BE2C (cell line): ENCODE results near the gene SUPT4H1.

Experiments
- DNase-seq: peaks from one replicate; pipeline ENCODE4 v3.0.0-alpha.2; 2020
- H3K27me3 ChIP-seq: fragments of 250-450 bp; sonication (Bioruptor Pico); 2 replicates; pipeline ENCODE4 v1.5.1; 2020; ENCODE audit warnings: mild to moderate bottlenecking
- H3K36me3 ChIP-seq: fragments of 250-450 bp; sonication (Bioruptor Pico); 2 replicates; pipeline ENCODE4 v1.5.1; 2020; ENCODE audit warnings: mild to moderate bottlenecking
- H3K4me1 ChIP-seq: fragments of 250-450 bp; sonication (Bioruptor Pico); 2 replicates; pipeline ENCODE4 v1.5.1; 2020
- H3K4me3 ChIP-seq: 2 replicates; pipeline ENCODE4 v1.5.1; 2011; ENCODE audit warnings: low read depth, low read length
- H3K9me3 ChIP-seq: fragments of 250-450 bp; sonication (Bioruptor Pico); 2 replicates; pipeline ENCODE4 v1.5.1; 2020
- TF ChIP-seq, protein P1 (sequence below): IDR thresholded peaks from 2 replicates; pipeline ENCODE4 v1.5.1; 2012; ENCODE audit warnings: mild to moderate bottlenecking, low read depth, low read length

SUPT4H1 gene

DNA sequence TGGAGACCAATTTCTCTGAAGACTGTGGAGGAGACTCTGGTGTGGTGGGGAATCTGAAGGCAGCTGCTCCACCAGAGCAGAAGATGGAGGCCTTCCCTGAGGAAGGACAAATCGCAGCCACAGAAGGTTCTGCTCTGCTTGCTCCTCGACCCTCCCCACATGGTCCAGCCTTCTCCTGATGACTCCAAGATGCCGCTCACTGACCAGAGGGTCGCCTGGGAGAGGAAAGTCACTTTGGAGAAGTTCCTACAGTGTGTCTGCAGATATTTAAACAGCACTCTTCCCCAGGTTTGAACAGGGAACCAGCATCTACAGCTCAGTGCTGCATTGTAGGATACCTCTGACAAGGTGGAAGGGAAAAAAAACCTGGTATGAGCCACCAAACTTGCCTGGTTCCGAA lies 21.0 kb upstream of the SUPT4H1 start:
- Histone ChIP-seq H3K36me3 (no peaks in the 10 kb centered on the region), H3K4me1 (no peaks in the 10 kb centered on the region), H3K27me3 (peaks cover 49% of the 10 kb centered on the region), H3K9me3 (no peaks in the 10 kb centered on the region), H3K4me3 (no peak overlapping the region)
- no peak for DNase-seq
- TF ChIP-seq, protein P1, sequence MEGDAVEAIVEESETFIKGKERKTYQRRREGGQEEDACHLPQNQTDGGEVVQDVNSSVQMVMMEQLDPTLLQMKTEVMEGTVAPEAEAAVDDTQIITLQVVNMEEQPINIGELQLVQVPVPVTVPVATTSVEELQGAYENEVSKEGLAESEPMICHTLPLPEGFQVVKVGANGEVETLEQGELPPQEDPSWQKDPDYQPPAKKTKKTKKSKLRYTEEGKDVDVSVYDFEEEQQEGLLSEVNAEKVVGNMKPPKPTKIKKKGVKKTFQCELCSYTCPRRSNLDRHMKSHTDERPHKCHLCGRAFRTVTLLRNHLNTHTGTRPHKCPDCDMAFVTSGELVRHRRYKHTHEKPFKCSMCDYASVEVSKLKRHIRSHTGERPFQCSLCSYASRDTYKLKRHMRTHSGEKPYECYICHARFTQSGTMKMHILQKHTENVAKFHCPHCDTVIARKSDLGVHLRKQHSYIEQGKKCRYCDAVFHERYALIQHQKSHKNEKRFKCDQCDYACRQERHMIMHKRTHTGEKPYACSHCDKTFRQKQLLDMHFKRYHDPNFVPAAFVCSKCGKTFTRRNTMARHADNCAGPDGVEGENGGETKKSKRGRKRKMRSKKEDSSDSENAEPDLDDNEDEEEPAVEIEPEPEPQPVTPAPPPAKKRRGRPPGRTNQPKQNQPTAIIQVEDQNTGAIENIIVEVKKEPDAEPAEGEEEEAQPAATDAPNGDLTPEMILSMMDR: no peak

DNA sequence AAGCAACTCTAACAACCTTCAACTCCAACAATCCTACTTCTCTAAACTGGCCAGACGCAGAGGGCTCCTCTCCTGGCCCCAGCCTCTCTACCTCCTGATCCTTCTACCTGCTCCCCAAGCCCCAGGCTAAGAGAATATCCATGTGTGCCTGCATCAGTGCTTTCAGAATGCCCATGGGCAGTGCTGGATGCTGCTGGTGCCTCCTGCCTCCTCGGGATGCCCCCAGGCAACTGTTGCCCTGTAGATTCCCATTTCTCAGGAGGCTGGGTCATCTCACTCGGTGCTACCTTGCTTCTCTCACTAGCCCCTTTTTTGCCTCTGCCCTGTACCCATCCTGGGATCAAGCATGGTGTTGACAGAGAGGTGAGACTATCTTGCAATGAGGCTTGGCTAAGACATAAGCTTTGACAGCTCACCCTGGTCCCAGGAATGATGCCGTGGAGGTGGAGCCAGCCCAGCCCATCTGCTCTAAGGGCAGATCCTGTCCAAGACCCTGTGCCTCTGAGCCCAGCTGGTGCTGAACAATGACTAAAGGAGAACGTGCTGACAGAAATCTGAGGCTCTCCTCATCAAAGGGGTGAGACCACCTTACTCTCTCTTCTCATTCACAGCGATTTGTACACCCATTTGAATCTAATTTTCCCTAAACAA lies 19.4 kb upstream of the SUPT4H1 start:
- Histone ChIP-seq H3K4me1 (no peaks in the 10 kb centered on the region), H3K36me3 (no peaks in the 10 kb centered on the region), H3K4me3 (no peak overlapping the region), H3K9me3 (no peaks in the 10 kb centered on the region), H3K27me3 (peaks cover 46% of the 10 kb centered on the region)
- TF ChIP-seq, protein P1: no peak
- DNase-seq: no peak

DNA sequence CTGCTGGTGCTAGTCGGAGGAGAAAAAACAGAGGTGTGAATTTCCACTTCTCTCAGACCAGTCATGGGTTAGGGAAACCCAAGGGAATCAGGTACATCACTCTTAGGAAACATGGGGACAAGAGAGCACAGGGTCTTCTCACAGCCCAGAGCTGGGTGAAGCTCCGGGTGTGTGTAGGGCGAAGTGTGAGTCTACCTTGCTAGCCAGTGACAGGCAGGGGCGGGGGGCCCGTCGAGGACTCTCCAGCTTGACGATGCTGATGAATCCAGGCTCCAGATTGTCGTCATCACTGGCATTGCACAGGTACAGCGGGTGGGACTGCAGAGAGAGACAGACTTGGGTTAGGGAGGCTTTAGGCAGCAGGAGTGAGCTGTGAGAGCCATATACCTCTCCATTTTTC lies 18.7 kb upstream of the SUPT4H1 start:
- H3K4me3 ChIP-seq: no peak overlapping the region
- TF ChIP-seq, protein P1: no peak
- DNase-seq: no peak
- no peaks in the 10 kb centered on the region for H3K4me1 ChIP-seq
- H3K9me3 ChIP-seq: no peaks in the 10 kb centered on the region
- peaks cover 41% of the 10 kb centered on the region for H3K27me3 ChIP-seq
- no peaks in the 10 kb centered on the region for H3K36me3 ChIP-seq

DNA sequence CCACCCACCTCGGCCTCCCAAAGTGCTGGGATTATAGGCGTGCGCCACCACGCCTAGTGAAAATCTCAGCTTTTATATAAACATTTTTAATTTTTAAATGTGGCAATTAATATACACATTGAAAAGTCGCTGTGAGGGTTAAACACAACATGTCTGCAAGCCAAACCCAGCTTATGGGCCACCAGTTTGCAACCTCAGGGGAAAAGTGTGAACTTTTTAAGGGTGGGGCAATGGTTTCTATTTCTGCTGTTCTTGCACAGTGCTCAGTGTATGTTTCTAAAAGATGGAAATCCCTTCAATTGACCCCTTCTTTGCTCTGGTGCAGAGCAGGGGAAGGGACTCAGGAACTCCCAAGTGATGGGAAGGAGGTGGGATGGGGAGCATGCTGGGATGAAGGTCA lies 18.3 kb upstream of the SUPT4H1 start:
- Histone ChIP-seq H3K27me3 (peaks cover 37% of the 10 kb centered on the region), H3K9me3 (no peaks in the 10 kb centered on the region), H3K36me3 (no peaks in the 10 kb centered on the region), H3K4me3 (no peak overlapping the region), H3K4me1 (no peaks in the 10 kb centered on the region)
- no peak for DNase-seq
- TF ChIP-seq, protein P1: no peak

DNA sequence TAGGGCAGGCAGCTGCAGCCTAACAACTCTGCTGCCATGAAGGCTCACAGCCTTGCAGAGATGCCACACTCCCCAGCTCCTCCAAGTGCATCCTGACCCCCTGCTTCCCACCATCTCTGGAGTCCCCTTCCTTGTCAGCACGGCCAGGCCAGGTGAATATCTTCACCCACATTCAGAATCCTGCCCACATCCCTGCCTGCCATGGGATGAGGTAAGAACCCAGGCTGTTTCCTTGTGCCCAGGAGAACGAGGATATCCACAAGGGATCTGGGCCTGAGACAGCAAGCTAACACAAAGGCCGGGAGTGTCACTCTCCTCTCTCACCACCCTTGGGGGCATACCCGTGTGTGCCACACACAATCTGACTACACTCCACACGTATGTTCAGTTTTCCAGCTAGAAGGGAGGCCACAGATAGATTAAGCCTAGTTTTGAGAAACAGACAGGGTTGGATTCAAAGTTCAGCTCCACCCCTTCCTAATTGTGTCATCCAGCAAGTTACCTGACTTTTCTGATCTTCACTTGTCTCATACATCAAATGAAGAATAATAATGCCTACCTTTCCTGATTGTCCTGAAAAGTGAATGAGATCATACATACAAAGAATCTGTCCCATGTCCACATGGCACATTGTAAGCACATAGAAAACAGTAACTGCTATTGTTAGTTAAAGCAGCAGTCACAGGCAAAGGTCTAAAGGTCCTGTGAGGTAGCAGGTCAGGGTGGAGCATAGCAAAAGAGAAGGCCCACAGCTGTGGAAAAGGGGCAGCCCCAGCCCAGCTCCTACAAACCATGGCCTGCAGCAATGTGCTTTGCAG lies 17.4 kb upstream of the SUPT4H1 start:
- Histone ChIP-seq H3K4me3 (no peak overlapping the region), H3K9me3 (no peaks in the 10 kb centered on the region), H3K36me3 (no peaks in the 10 kb centered on the region), H3K27me3 (peaks cover 28% of the 10 kb centered on the region), H3K4me1 (no peaks in the 10 kb centered on the region)
- TF ChIP-seq, protein P1: no peak
- no peak for DNase-seq

DNA sequence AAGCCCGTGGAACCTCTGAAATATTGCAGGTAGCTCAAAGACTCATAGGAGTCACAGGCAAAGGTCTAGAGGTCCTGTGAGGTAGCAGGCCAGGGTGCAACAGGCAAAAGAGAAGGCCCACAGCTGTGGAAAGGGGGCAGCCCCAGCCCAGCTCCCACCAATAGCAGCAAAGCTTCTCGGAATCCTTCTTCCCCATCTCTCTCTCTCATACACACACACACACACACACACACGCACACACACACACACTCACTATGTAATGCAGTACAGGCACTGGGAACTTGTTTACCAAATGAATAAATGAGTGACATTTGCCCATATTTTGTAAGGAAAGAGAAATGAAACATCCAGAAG lies 16.8 kb upstream of the SUPT4H1 start:
- H3K4me1 ChIP-seq: no peaks in the 10 kb centered on the region
- no peak for DNase-seq
- H3K27me3 ChIP-seq: peaks cover 27% of the 10 kb centered on the region
- TF ChIP-seq, protein P1: no peak
- H3K4me3 ChIP-seq: no peak overlapping the region
- no peaks in the 10 kb centered on the region for H3K36me3 ChIP-seq
- H3K9me3 ChIP-seq: no peaks in the 10 kb centered on the region
